ENCODE results near the gene ST3GAL2.
"Not testable (repeated sequence)": the region's sequence is repeated elsewhere in the genome, so short reads cannot be mapped to it uniquely, and the experiment has no call there.

ST3GAL2 gene

GRCh38 chr16:70380919-70381603 is 57.8 kb downstream of the ST3GAL2 start:
- peak; percentile 75 to 87 for DNase-seq

GRCh38 chr16:70380248-70380918 is 58.5 kb downstream of the ST3GAL2 start:
- DNase-seq, result no peak

GRCh38 chr16:70378869-70379493 is 59.9 kb downstream of the ST3GAL2 start:
- DNase-seq, result no peak

DNA sequence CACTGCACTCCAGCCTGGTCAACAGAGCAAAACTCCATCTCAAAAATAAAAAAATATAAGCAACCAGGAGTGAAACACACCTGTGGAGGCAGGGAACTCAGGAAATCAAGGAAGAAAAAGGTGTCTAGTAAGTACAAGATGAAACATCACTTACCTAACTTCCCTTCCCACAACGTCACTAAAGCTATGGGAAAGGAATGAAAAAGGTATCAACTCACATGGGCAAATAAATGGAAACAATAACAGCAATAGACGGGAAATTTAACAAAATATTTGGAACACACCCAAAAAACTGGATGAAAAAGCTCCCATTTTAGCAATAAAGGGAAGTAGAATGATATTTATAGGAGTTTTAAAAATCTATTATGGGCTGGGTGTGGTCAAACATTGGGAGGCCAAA is 61.1 kb downstream of the ST3GAL2 start:
- DNase-seq, result no peak

- no peak for DNase-seq
Measured at GRCh38 chr16:70375636-70376611, 63.0 kb downstream of the ST3GAL2 start.

GRCh38 chr16:70374213-70374612 is 64.7 kb downstream of the ST3GAL2 start:
- no peak for DNase-seq

DNA sequence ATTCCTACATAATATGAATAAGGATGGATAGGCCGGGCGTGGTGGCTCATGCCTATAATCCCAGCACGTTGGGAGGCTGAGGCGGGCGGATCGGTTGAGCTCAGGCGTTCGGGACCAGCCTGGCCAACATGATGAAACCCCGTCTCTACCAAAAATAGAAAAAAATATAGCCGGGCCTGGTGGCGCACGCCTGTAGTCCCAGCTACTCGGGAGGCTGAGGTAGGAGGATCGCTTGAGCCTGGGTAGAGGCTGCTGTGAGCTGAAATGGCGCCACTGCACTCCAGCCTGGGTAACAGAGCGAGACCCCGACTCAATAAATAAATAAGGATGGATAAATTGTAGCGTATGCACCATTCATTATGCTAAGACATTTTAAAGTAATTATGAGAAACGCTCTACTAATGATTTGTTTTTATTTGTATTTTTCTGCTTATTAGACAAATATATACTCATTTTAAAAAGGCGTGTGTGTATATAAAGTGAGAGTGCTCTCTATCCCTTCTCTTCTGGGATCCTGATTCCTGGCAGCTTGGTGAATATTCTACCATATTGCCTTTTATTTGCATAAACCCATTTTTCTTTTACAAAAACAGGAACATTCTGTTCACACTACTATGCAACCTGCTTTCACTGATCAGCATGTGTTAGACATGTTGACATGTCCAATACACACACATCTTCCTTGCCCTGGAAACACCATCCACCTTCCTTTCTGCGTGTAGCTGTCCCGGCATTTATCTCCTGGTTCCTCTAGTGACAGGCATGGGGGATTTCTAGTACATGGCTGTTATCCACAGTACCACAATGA is 65.8 kb downstream of the ST3GAL2 start:
- no peak for DNase-seq

- no peak for DNase-seq
Measured at GRCh38 chr16:70370924-70371323, 68.0 kb downstream of the ST3GAL2 start.

DNA sequence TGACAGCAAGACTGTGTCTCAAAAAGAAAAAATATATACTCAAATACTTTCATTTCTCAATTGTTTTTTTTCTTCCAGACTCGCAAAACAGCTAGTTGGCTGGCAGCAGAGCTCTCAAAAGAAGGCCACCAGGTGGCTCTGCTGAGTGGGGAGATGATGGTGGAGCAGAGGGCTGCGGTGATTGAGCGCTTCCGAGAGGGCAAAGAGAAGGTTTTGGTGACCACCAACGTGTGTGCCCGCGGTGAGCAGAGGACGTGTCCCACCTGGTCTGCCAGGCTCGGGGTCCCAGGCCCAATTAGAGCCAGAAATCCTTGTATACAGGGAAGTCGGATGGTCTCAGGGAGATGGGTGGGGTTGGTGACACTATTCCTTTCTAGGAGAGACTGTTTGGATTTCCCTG is 68.8 kb downstream of the ST3GAL2 start:
- not testable (repeated sequence) for DNase-seq

GRCh38 chr16:70364399-70364798 is 74.5 kb downstream of the ST3GAL2 start:
- no peak for DNase-seq

- no peak for DNase-seq
Measured at GRCh38 chr16:70359552-70359951, 79.3 kb downstream of the ST3GAL2 start.

GRCh38 chr16:70349783-70350182 is 89.1 kb downstream of the ST3GAL2 start:
- DNase-seq, result no peak

GRCh38 chr16:70348991-70349390 is 89.9 kb downstream of the ST3GAL2 start:
- no peak for DNase-seq

DNA sequence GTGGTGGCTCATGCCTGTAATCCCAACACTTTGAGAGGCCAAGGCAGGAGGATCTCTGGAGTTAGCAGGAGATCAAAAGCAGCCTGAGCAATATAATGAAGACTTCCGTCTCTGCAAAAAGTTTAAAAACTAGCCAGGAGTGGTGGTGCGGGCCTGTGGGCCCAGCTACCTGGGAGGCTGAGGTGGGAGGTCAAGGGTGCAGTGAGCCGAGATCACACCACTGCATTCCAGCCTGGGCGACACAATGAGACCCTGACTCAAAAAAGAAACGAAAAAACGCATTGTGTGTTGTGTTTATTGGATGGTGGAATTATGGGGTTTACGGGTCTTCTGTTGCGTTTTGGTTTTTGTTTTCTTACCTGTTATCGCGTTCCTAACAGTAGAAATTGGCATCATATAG is 93.1 kb downstream of the ST3GAL2 start:
- no peak for DNase-seq

GRCh38 chr16:70342016-70342415 is 96.9 kb downstream of the ST3GAL2 start:
- DNase-seq, result peak in 1 of 2 experiments; percentile 19

DNA sequence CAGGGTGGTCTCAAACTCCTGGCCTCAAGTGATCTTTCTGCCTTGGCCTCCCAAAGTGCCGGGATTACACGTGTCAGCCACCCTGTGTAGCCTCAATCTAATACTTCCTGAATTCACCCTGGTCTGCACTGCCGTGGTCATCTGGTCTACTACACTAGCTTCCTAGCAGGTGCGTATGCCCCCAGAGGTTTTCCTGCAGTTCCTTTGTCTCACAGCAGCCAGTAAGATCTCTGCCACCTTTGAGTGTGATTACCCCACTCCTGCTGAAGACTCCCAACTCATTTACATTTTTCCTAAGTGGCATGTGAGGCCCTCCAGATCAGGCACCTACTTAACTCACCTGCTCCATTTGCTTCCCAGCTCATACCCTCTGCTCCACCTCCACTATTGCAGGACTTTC is 97.3 kb downstream of the ST3GAL2 start:
- DNase-seq, result peak; percentile 9 to 29

GRCh38 chr16:70337814-70338213 is 101.1 kb downstream of the ST3GAL2 start:
- no peak for DNase-seq

DNA sequence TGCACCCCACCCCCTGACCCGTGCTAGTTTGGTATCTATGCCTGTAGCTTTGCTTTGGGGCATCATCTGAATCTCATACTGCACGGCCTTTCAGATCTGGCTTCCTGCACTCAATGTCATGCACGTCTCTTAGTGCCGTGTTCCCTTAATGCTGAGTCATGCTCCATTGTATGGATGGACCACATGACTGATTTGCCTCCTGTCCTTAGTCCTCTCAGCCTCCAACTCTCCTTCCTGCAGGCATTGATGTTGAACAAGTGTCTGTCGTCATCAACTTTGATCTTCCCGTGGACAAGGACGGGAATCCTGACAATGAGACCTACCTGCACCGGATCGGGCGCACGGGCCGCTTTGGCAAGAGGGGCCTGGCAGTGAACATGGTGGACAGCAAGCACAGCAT is 106.2 kb downstream of the ST3GAL2 start:
- not testable (repeated sequence) for DNase-seq

DNA sequence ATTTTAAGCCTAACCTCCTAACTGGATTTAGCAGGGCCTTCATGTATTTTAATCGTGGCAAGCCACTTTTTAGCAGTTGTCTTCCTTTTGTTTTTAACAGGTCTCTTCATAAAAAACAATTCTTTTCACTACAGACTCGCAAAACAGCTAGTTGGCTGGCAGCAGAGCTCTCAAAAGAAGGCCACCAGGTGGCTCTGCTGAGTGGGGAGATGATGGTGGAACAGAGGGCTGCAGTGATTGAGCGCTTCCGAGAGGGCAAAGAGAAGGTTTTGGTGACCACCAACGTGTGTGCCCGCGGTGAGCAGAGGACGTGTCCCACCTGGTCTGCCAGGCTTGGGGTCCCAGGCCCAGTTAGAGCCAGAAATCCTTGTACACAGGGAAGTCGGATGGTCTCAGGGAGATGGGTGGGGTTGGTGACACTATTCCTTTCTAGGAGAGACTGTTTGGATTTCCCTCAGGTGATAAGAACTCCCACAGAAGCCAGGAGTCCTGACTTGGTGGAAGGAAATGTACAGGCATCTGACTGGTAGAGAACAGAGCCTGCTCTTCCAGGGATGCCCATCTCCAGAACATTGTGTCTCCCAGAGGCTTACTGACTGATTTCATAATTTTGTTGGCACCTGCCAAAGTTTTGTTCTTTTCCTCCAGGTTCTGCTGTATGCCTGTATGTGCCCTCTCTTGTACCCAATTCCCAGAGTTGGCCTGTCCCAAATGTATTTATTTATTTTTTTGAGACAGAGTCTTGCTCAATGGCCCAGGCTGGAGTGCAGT is 107.1 kb downstream of the ST3GAL2 start:
- DNase-seq, result no peak

GRCh38 chr16:70331091-70331490 is 107.8 kb downstream of the ST3GAL2 start:
- DNase-seq, result no peak

Data from NCI-H187 (cell line).